ENCODE measurements around the gene CDC42SE2. TPM values are rescaled to one million over a fixed set of nuclear protein-coding genes. Genes with fewer than 3 reads are reported as not detected.

CDC42SE2 gene
- total and polyA plus RNA-seq, 8 donors, result 28.1 to 37.5 (median 33.4) TPM

DNA sequence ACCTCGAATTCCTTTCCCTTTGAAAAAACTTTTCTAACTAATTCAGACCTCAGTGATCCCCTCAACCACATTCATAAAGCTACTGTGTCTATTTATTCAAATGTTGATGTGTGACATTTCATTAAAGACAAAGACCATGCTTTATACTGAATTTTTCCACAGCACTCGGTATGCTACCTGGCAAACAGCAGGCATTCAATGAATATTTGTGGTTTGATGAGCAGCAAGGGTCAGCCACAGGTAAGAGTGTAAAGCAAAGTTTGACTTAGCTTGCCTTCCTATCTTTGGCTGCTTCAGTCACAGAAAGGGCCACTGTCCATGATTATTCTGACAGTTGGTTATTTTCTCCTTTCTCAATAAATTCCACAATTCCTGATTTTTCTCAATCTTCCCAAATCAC is 5.1 kb upstream of the CDC42SE2 start:
- intact Hi-C loops (cut with DNase I), result no loop called here
- ATAC-seq, result no peak

DNA sequence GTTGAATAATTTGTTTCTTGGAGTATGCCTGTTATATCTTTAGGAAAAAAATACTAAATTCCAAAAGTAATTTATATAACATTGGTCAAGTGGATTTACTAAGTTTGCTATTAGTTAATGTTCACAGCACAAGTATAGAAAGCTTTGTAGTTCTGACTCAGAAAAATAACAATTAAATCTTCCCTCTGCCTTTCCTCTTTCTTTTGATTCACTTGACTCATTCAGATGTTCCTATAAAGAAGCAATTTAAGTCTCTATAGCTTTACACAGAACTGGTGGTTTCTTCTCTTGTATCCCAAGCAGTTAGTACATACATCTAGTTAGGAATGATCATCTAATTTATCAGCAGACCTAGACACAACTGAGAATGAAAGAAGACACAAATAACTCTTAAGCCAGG is 4.5 kb upstream of the CDC42SE2 start:
- intact Hi-C loops (cut with DNase I), result no loop called here
- H3K4me3 ChIP-seq, result no peak overlapping the region
- no peaks in the 10 kb centered on the region for H3K27me3 ChIP-seq
- ATAC-seq, result no peak
- no peaks in the 10 kb centered on the region for H3K36me3 ChIP-seq
- DNase-seq, result no peak
- peaks cover 0 to 49% of the 10 kb centered on the region in 2 donors for H3K4me1 ChIP-seq
- no peak overlapping the region for H3K27ac ChIP-seq
- no peaks in the 10 kb centered on the region for H3K9me3 ChIP-seq
- TF ChIP-seq, protein P1, sequence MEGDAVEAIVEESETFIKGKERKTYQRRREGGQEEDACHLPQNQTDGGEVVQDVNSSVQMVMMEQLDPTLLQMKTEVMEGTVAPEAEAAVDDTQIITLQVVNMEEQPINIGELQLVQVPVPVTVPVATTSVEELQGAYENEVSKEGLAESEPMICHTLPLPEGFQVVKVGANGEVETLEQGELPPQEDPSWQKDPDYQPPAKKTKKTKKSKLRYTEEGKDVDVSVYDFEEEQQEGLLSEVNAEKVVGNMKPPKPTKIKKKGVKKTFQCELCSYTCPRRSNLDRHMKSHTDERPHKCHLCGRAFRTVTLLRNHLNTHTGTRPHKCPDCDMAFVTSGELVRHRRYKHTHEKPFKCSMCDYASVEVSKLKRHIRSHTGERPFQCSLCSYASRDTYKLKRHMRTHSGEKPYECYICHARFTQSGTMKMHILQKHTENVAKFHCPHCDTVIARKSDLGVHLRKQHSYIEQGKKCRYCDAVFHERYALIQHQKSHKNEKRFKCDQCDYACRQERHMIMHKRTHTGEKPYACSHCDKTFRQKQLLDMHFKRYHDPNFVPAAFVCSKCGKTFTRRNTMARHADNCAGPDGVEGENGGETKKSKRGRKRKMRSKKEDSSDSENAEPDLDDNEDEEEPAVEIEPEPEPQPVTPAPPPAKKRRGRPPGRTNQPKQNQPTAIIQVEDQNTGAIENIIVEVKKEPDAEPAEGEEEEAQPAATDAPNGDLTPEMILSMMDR (IDR thresholded peaks at IDR 0.05), result no peak

More for the DNA sequence above, 5.1 kb upstream of the CDC42SE2 start:
- Histone ChIP-seq H3K9me3 (no peaks in the 10 kb centered on the region), H3K27ac (peak overlapping the region in 1 of 2 donors; percentile 66), H3K4me3 (no peak overlapping the region), H3K4me1 (peaks cover 0 to 55% of the 10 kb centered on the region in 2 donors), H3K36me3 (no peaks in the 10 kb centered on the region), H3K27me3 (no peaks in the 10 kb centered on the region)
- DNase-seq, result no peak
- TF ChIP-seq, protein P1 (IDR thresholded peaks at IDR 0.05), result no peak

DNA sequence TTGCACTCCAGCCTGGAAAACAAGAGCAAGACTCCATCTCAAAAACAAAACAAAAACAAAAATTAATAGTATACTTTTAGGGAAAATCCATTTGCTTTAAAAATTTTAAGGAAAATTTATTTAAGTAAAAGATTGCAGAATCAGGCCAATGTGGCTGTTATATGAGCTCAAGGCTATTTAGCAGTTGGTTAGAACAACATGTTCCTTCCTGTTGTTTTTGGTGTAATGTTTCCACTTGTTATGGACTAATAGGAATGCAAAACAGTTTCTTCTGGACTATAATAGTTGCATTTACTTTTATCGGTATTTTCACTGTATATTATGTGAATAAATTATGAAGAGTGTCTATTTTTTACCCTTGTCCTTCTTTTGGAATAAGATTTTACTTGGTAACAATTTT is 3.0 kb upstream of the CDC42SE2 start:
- TF ChIP-seq, protein P1 (IDR thresholded peaks at IDR 0.05), result no peak
- Histone ChIP-seq H3K27ac (no peak overlapping the region), H3K4me1 (peaks cover 8 to 54% of the 10 kb centered on the region in 2 donors), H3K4me3 (no peak overlapping the region), H3K36me3 (no peaks in the 10 kb centered on the region), H3K9me3 (no peaks in the 10 kb centered on the region), H3K27me3 (no peaks in the 10 kb centered on the region)
- no peak for ATAC-seq
- intact Hi-C loops (cut with DNase I), result no loop called here
- no peak for DNase-seq

DNA sequence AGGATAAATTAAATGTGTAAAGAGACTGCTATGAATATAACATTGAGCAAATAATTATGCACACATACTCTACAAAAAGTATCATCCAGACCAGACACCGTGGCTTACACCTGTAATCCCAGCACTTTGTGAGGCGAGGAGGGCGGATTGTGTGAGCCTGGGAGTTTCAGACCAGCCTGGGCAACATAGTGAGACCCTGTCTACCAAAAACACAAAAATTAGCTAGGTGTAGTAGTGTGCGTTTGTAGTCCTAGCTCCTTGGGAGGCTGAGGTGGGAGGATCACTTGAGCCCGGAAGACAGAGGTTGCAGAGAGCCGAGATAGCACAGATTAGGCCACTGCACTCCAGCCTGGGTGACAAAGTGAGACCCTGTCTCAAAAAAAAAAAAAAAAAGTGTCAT is 2.4 kb upstream of the CDC42SE2 start:
- intact Hi-C loops (cut with DNase I), result no loop called here
- DNase-seq, result no peak
- peaks cover 9 to 56% of the 10 kb centered on the region in 2 donors for H3K4me1 ChIP-seq
- no peaks in the 10 kb centered on the region for H3K9me3 ChIP-seq
- no peak overlapping the region for H3K27ac ChIP-seq
- no peak for ATAC-seq
- H3K27me3 ChIP-seq, result no peaks in the 10 kb centered on the region
- TF ChIP-seq, protein P1 (IDR thresholded peaks at IDR 0.05), result no peak
- no peaks in the 10 kb centered on the region for H3K36me3 ChIP-seq
- no peak overlapping the region for H3K4me3 ChIP-seq

DNA sequence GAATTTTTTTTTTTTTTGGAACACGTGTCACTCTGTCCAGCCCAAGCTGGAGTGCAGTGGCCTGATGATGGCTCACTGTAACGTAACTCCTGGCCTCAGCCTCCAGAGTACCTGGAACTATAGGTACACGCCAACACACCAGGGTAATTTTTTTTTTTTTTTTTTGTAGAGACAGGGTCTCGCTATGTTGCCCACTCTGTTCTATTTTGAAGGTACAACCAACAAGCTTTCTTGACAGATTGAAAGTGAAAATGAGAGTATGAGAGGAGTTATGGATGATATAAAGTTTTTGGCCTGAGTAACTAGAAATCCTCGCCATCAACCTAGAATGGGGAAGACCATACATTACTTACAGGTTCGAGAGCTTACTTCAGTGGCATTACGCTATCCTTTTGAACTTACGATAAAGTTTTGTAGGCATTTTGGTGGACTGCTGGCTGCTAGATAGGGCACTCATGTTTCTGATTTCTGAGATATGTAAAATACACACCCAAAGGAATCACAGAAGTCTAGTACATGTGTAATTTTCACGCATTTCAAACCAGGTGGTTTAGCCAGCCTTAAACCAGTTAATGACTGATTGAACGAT is 806 bp upstream of the CDC42SE2 start:
- intact Hi-C loops (cut with DNase I), result no loop called here
- peak overlapping the region; percentile 92 to 96 for H3K27ac ChIP-seq
- H3K9me3 ChIP-seq, result no peaks in the 10 kb centered on the region
- TF ChIP-seq, protein P1 (IDR thresholded peaks at IDR 0.05), result no peak
- H3K4me1 ChIP-seq, result peaks cover 9 to 56% of the 10 kb centered on the region in 2 donors
- H3K4me3 ChIP-seq, result peak overlapping the region; percentile 81 to 90
- peak; percentile 5 for ATAC-seq
- H3K27me3 ChIP-seq, result no peaks in the 10 kb centered on the region
- H3K36me3 ChIP-seq, result no peaks in the 10 kb centered on the region
- peak in 1 of 4 donors; percentile 18 for DNase-seq

Measured in left lung (tissue), 10 donors.